Activated T-cell treated with anti-CD3 and anti-CD28 coated beads for 24 hours (primary cell): ENCODE data around the gene KRT76.

Experiments used
- DNase-seq: peaks from one replicate; pipeline ENCODE4 v3.0.0-alpha.2; 2020; ENCODE audit warnings: low read depth

Gene KRT76

GRCh38 chr12:52730793-52731192, 46.4 kb downstream of the KRT76 start:
- no peak for DNase-seq

GRCh38 chr12:52730383-52730782, 46.8 kb downstream of the KRT76 start:
- no peak for DNase-seq

DNA sequence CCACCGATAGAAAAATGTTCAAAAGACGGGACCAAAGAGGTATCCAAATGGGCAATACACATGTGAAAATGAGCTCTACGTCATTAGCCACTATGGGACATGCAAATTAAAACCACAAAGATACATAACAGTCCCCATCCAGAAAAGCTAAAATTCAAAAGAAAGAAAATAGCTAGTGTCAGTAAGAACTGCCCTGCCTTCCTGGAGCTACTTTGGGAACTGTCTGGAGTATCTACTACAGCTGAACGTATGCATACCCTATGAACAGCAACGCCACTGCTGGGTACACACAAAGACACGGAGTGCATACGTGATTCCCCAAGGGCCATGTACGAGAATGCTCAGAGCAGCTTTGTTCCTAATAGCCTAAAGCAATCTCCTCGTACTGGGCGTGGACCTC, 48.0 kb downstream of the KRT76 start:
- no peak for DNase-seq

- no peak for DNase-seq
Observed at GRCh38 chr12:52728374-52728773, 48.8 kb downstream of the KRT76 start.

GRCh38 chr12:52727037-52727436, 50.1 kb downstream of the KRT76 start:
- DNase-seq, result no peak

- no peak for DNase-seq
Observed at GRCh38 chr12:52726451-52726850, 50.7 kb downstream of the KRT76 start.

DNA sequence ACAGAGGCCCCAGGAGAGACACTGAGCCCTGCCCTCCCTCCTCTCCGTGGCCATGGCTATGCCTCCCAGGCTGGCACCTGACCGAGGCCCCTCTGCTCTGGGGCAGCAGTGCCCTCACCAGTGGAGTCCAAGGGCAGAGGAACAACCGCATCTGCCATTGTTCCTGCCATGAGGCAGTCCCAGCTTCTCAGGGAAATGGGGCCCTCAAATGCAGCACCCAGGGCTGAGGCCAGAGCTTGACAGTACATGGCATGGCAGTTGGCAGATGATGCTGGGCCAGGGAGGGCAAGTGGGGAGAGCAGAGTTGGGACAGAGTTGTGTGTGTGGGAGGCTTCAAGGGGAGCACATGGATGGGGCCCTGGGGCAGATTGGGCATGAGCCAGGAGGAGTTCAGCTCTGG, 52.8 kb downstream of the KRT76 start:
- DNase-seq, result no peak

GRCh38 chr12:52722680-52723079, 54.5 kb downstream of the KRT76 start:
- no peak for DNase-seq

GRCh38 chr12:52721838-52722470, 55.2 kb downstream of the KRT76 start:
- DNase-seq, result no peak

DNA sequence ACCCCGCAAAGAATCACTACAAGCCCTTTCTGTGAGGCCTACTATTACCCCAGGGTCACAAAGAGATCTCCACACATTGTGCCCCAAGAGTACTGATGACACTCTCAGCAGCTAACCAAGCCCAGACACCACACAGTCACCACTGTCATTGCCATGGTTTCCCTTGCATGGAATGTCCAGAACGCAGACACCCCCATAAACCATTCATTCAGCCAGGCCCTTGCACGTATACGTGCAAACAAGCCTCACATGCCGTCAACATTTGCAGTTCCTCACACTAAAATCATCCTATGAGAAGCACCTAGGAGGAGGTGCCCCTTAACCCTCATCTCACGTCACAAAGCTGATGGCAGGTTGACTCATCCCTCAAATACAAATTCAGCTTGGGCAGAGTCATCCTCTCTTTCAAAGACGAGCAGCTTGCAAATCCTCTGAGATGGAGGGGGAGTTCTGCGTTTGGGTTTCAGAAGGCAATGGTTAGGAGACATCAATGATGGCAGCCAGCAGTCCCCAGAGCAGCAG, 56.7 kb downstream of the KRT76 start:
- DNase-seq, result no peak
